SU-DHL-6 (cell line): ENCODE data around the gene ABHD15.

Experiments
- H2AFZ ChIP-seq: fragments of 200-600 bp; sonication (generic); 2 replicates; pipeline ENCODE4 v1.6.1; 2014; ENCODE audit warnings: low read depth, mild to moderate bottlenecking, moderate library complexity, mixed read lengths, antibody characterized with exemption, low read length; ENCODE audit not compliant: severe bottlenecking
- H3F3A ChIP-seq: fragments of 200-600 bp; shearing (Covaris generic); 2 replicates; pipeline ENCODE4 v1.6.0; 2016; ENCODE audit warnings: antibody characterized with exemption, mild to moderate bottlenecking; ENCODE audit not compliant: insufficient read depth
- H3K27ac ChIP-seq: fragments of 200-600 bp; sonication (generic); 2 replicates; pipeline ENCODE4 v1.5.1; 2016; ENCODE audit warnings: low read depth, mild to moderate bottlenecking, low read length, moderate library complexity, mixed read lengths
- H3K27me3 ChIP-seq: fragments of 200-600 bp; sonication (generic), shearing (Covaris generic); 2 replicates; pipeline ENCODE4 v1.6.0; 2014; ENCODE audit warnings: mild to moderate bottlenecking, low read length
- H3K36me3 ChIP-seq: fragments of 200-600 bp; sonication (generic); 2 replicates; pipeline ENCODE4 v1.6.1; 2014; ENCODE audit warnings: mild to moderate bottlenecking, low read length, mixed read lengths
- H3K4me2 ChIP-seq: fragments of 300-600, 200-600 bp; shearing (Covaris generic), sonication (generic); 2 replicates; pipeline ENCODE4 v1.6.0; 2014; ENCODE audit warnings: low read length, low read depth, mild to moderate bottlenecking; ENCODE audit not compliant: poor library complexity, severe bottlenecking
- H3K4me3 ChIP-seq: fragments of 200-600 bp; sonication (generic); 2 replicates; pipeline ENCODE4 v1.5.1; 2014; ENCODE audit warnings: antibody characterized with exemption, low read length, mild to moderate bottlenecking, mixed read lengths; ENCODE audit not compliant: insufficient read depth, poor library complexity, severe bottlenecking
- H3K79me2 ChIP-seq: fragments of 200-600 bp; sonication (generic); 2 replicates; pipeline ENCODE4 v1.6.1; 2014; ENCODE audit warnings: mild to moderate bottlenecking, low read length, moderate library complexity; ENCODE audit not compliant: insufficient read depth
- H3K9ac ChIP-seq: fragments of 200-600 bp; sonication (generic); 2 replicates; pipeline ENCODE4 v1.7.0; 2014; ENCODE audit warnings: mild to moderate bottlenecking, low read length
- H3K9me2 ChIP-seq: fragments of 200-600 bp; sonication (generic); replicated peaks from 2 replicates; pipeline ENCODE4 v1.6.1; 2014; ENCODE audit warnings: low read length; ENCODE audit not compliant: insufficient read depth
- H3K9me3 ChIP-seq: fragments of 200-600 bp; sonication (generic); 2 replicates; pipeline ENCODE4 v1.6.1; 2014; ENCODE audit warnings: low read length, mixed read lengths; ENCODE audit not compliant: insufficient read depth
- H4K20me1 ChIP-seq: fragments of 200-600 bp; sonication (generic); 2 replicates; pipeline ENCODE4 v1.6.1; 2014; ENCODE audit warnings: low read depth, mild to moderate bottlenecking, antibody characterized with exemption, low read length, moderate library complexity, mixed read lengths
- EZH2phosphoT487 ChIP-seq: fragments of 200-600 bp; sonication (generic), shearing (Covaris generic); conservative IDR thresholded peaks from 2 replicates; pipeline ENCODE4 v1.6.1; 2018; ENCODE audit warnings: mild to moderate bottlenecking, antibody characterized with exemption, low read length, moderate library complexity, mixed read lengths
- TF ChIP-seq, protein P1 (sequence below): fragments of 200-600 bp; sonication (generic); IDR thresholded peaks from one replicate; pipeline ENCODE4 v1.5.1; 2017; ENCODE audit warnings: antibody characterized with exemption, mild to moderate bottlenecking, low read length, moderate library complexity; ENCODE audit not compliant: insufficient read depth, poor library complexity, severe bottlenecking

Gene ABHD15

DNA sequence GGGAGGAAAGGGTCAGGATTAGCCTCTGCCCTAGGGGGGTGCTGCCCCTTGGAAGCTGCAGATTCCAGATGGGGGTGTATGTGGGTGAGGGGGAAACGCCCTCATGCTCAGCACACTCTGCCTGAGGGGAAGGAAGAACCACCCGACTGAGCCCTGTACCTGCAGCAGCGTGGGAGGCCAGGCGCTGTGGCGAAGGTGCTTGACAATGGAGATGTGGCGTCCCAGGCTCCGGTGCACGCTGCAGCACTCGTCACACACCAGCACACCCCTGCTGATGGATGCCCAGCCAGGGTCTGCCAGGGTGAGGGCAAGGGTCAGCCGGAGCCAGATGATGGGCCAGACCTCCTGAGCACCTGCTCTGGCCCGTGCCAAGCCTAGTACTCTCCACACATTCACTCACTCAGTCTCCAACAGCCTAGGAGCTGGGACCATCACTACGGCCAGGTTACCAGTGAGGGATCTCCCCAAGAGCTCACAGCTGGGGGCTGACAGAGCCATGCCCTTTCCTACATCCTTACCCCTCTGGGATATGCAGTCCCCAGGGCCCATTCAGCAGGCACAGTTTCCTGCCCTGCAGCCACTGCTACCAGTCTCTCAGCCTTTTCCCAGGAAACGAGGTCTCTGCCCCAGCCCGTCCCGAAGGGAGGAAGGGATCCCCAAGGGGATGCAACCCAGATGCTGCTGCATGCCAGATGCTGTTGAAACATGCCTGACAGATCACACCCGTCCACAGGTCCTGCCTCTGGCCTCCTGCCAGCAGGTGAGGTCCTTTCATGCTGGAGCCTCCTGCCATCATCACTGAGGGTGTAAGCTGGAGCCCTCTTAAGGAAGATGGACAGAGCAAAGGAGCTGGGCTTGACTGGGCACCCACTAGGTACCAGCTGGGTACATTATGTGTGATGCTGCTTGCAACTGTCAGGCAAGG, 16.7 kb upstream of the ABHD15 start:
- Histone ChIP-seq H3K27ac (no peak overlapping the region), H3F3A (no peaks in the 10 kb centered on the region), H3K9me3 (no peaks in the 10 kb centered on the region), H3K9ac (no peak overlapping the region), H3K4me3 (no peak overlapping the region), H3K36me3 (no peaks in the 10 kb centered on the region), H3K27me3 (no peaks in the 10 kb centered on the region), H3K4me2 (no peak overlapping the region), H4K20me1 (no peaks in the 10 kb centered on the region), H3K79me2 (peaks cover 53% of the 10 kb centered on the region), H3K9me2 (no peaks in the 10 kb centered on the region), H2AFZ (no peak overlapping the region)
- TF ChIP-seq, protein P1, sequence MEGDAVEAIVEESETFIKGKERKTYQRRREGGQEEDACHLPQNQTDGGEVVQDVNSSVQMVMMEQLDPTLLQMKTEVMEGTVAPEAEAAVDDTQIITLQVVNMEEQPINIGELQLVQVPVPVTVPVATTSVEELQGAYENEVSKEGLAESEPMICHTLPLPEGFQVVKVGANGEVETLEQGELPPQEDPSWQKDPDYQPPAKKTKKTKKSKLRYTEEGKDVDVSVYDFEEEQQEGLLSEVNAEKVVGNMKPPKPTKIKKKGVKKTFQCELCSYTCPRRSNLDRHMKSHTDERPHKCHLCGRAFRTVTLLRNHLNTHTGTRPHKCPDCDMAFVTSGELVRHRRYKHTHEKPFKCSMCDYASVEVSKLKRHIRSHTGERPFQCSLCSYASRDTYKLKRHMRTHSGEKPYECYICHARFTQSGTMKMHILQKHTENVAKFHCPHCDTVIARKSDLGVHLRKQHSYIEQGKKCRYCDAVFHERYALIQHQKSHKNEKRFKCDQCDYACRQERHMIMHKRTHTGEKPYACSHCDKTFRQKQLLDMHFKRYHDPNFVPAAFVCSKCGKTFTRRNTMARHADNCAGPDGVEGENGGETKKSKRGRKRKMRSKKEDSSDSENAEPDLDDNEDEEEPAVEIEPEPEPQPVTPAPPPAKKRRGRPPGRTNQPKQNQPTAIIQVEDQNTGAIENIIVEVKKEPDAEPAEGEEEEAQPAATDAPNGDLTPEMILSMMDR: no peak
- no peak for TF ChIP-seq EZH2phosphoT487

DNA sequence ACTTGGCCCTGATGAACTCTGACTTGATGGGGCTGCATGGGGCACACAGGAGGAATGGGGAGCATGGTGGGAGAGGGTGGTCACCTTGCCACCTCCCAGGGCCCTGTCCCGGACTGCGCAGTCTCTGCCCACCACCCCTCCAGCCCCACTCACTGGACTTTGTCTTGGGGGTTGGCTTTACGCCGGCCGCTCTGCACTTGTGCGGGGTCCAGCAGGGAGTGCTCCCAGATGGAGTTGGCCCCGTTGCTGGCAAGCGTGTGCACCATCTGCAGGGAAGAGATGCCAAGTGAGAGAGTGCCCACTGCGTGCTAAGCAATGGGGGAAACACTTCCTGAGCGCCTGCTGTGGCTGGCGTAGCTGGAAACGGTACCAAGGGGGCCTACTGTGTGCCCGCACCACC, 15.9 kb upstream of the ABHD15 start:
- no peaks in the 10 kb centered on the region for H4K20me1 ChIP-seq

DNA sequence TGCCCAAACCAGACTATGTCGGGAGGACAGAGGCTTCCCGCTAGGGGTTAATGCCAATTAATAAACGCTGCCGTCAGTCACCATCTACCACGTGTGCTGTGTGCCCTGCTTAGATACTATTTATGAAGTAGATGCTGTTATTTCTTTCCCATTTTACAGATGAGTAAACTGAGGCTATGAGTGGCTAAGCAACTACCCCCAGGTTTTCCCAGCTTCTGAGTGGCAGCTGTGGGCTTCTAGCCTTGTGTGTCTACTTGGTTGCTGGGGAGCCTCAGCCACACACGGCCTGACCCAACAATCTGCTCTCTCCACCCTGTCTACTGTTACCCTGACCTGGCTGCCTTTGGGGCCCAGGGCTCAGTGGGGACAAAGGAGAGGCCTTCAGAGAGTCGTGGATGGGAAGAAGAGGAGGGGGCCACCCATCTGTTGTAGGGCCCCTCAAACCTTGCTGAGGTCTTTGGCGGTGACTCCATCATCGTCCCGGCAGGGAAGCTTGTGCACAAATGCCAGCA, 15.5 kb upstream of the ABHD15 start:
- no peak overlapping the region for H3K9ac ChIP-seq
- H3K9me2 ChIP-seq: no peaks in the 10 kb centered on the region
- H4K20me1 ChIP-seq: no peaks in the 10 kb centered on the region
- H3K4me2 ChIP-seq: no peak overlapping the region
- H2AFZ ChIP-seq: no peak overlapping the region
- H3K4me3 ChIP-seq: no peak overlapping the region
- H3K27me3 ChIP-seq: no peaks in the 10 kb centered on the region
- no peak overlapping the region for H3K27ac ChIP-seq
- TF ChIP-seq EZH2phosphoT487: no peak
- TF ChIP-seq, protein P1: no peak
- no peaks in the 10 kb centered on the region for H3K36me3 ChIP-seq
- peaks cover 40% of the 10 kb centered on the region for H3K79me2 ChIP-seq
- H3F3A ChIP-seq: no peaks in the 10 kb centered on the region
- H3K9me3 ChIP-seq: no peaks in the 10 kb centered on the region

More for the DNA sequence above, 15.9 kb upstream of the ABHD15 start:
- H3K27me3 ChIP-seq: no peaks in the 10 kb centered on the region
- H3K4me2 ChIP-seq: no peak overlapping the region
- TF ChIP-seq, protein P1: no peak
- no peak overlapping the region for H3K9ac ChIP-seq
- H3K36me3 ChIP-seq: no peaks in the 10 kb centered on the region
- no peak overlapping the region for H2AFZ ChIP-seq
- H3K79me2 ChIP-seq: peaks cover 45% of the 10 kb centered on the region
- no peaks in the 10 kb centered on the region for H3F3A ChIP-seq
- no peak overlapping the region for H3K4me3 ChIP-seq
- no peak overlapping the region for H3K27ac ChIP-seq
- no peaks in the 10 kb centered on the region for H3K9me3 ChIP-seq
- H3K9me2 ChIP-seq: no peaks in the 10 kb centered on the region
